CD4-positive, alpha-beta T cell (primary cell): ENCODE measurements around the gene ACAP3. TPM values are rescaled to one million over a fixed set of nuclear protein-coding genes. Genes with fewer than 3 reads are reported as not detected.

Source experiments
- ATAC-seq: fragments of 200-7000 bp; cut with Tn5 transposase; one replicate; pipeline ENCODE4 v1.10.0; 2022; ENCODE audit warnings: mild to moderate bottlenecking; ENCODE audit not compliant: poor library complexity
- CTCF ChIA-PET: fragments of 350-600 bp; sonication (Branson Sonifier 250); formaldehyde crosslinking; loops from one replicate; lab custom pipeline; 2021; ENCODE audit warnings: antibody characterized with exemption, inconsistent platforms; lab: Charles Lee
- POLR2A ChIA-PET: fragments of 350-600 bp; sonication (Branson Sonifier 250); formaldehyde crosslinking; loops from one replicate; lab custom pipeline; 2021; ENCODE audit warnings: antibody characterized with exemption, inconsistent platforms; lab: Charles Lee
- DNase-seq, 14 experiments: peaks; one replicate each; pipeline ENCODE4 v3.0.0-alpha.2; 2013 to 2020; ENCODE audit warnings: mixed read lengths in 2 of 14
- H3K27ac ChIP-seq, 2 donors: one replicate each; pipeline versions ENCODE4 v1.5.1 to v1.7.0; 2013; ENCODE audit warnings: low read length in 2 of 2, low read depth in 1 of 2, mild to moderate bottlenecking in 1 of 2
- H3K27me3 ChIP-seq, 2 experiments: 1 replicate in 1 of 2; 2 replicates in 1 of 2; pipeline versions ENCODE4 v1.6.1 to v1.7.0; 2013; ENCODE audit warnings: low read length in 2 of 2, control low read depth in 1 of 2, mild to moderate bottlenecking in 1 of 2, moderate library complexity in 1 of 2; ENCODE audit not compliant: insufficient read depth in 2 of 2, control insufficient read depth in 1 of 2
- H3K36me3 ChIP-seq: one replicate; pipeline ENCODE4 v1.6.1; 2013; ENCODE audit warnings: low read length, control low read depth; ENCODE audit not compliant: insufficient read depth
- H3K4me1 ChIP-seq: one replicate; pipeline ENCODE4 v1.6.1; 2013; ENCODE audit warnings: low read length, control low read depth; ENCODE audit not compliant: insufficient read depth
- H3K4me3 ChIP-seq: one replicate; pipeline ENCODE4 v1.5.1; 2013; ENCODE audit warnings: mild to moderate bottlenecking, low read length, moderate library complexity
- H3K9me3 ChIP-seq, 2 experiments: 1 replicate in 1 of 2; 2 replicates in 1 of 2; pipeline versions ENCODE4 v1.6.1 to v1.7.0; 2013; ENCODE audit warnings: low read length in 2 of 2, mild to moderate bottlenecking in 2 of 2, control low read depth in 1 of 2, moderate library complexity in 1 of 2; ENCODE audit not compliant: control insufficient read depth in 1 of 2, insufficient read depth in 1 of 2
- H3K27ac Mint-ChIP-seq: one replicate; pipeline ENCODE4 v1.8.0; 2020; ENCODE audit warnings: mixed read lengths
- H3K27me3 Mint-ChIP-seq: one replicate; pipeline ENCODE4 v1.8.0; 2021; ENCODE audit warnings: mixed read lengths
- H3K36me3 Mint-ChIP-seq: one replicate; pipeline ENCODE4 v1.8.0; 2021; ENCODE audit warnings: low read depth, mixed read lengths
- H3K4me1 Mint-ChIP-seq: one replicate; pipeline ENCODE4 v1.8.0; 2021; ENCODE audit warnings: low read depth, mixed read lengths
- H3K4me3 Mint-ChIP-seq: one replicate; pipeline ENCODE4 v1.8.0; 2020; ENCODE audit warnings: mild to moderate bottlenecking, mixed read lengths
- H3K9me3 Mint-ChIP-seq: one replicate; pipeline ENCODE4 v1.8.0; 2020; ENCODE audit warnings: mixed read lengths
- intact Hi-C, 2 experiments: fragments of 100-400 bp; cut with DNase I in 1 of 2; cut with micrococcal nuclease in 1 of 2; formaldehyde crosslinking; loops; one replicate each; pipeline versions ENCODE4 v1.15.1 to v1.9.0; 2023 to 2025; cut with DNase I, micrococcal nuclease
- total RNA-seq, 174 experiments: library from RNA in 2 of 174; stranded (reverse) in 2 of 174; gene quantifications; one replicate each; pipeline ENCODE4 v1.2.3 and lab custom pipeline; 2021 to 2026
- TF ChIP-seq, protein P1 (sequence below): fragments of 200-600 bp; IDR thresholded peaks from one replicate; pipeline ENCODE4 v1.8.0; 2022; ENCODE audit warnings: antibody characterized with exemption, mild to moderate bottlenecking

ACAP3 gene
- total RNA-seq, 2 experiments from 2014 or later = 45.3 to 46.4 TPM

DNA sequence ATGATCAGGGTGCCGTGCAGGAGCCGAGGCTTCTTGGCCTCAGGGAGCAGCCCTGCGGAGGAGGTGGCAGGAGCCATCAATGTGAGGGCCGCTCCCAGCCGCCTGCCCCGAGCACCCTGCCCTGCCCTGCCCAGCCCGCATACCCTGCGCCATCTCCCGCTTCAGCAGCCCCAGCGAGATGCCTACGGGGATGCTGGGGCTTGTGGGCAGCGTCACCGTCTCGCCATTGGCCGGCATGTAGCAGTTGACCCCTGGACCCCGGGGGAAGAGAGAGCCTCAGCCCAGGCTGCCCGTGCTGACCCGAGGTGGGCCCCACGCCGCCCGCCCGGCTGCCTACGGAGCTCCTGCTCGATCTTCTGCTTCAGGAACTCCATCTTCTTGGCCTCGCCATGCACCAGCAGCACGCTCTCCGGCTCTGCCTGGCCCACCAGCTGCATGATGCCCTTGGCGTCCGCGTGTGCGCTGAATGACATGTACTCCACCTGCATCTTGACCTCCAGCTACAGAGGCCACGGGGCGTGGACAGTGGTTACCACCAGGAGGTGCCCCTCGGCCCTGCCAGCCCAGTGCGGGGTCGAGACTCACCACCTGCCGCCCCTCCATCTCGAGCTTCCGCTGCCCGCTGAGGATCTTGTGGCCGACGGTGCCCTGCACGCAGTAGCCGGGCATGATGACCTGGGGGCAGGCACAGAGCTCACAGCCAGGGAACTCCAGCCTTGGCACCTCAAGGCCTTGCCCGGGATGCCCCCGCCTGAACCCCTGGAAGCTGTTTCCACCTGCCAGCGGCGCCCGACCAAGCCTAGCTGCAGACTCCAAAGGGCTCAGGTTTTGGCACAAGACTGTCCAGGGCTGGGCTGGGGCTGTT lies 5.0 kb upstream of the ACAP3 start:
- ATAC-seq (no peak), DNase-seq (no peak)
- Histone ChIP-seq H3K27ac (no peak overlapping the region), H3K27me3 (no peaks in the 10 kb centered on the region), H3K9me3 (no peaks in the 10 kb centered on the region), H3K4me3 (no peak overlapping the region), H3K4me1 (peaks cover 21% of the 10 kb centered on the region), H3K36me3 (peaks cover 59% of the 10 kb centered on the region)
- H3K9me3 Mint-ChIP-seq = no peaks in the 10 kb centered on the region
- no peak overlapping the region for H3K27ac Mint-ChIP-seq
- peaks cover 4% of the 10 kb centered on the region for H3K4me1 Mint-ChIP-seq
- H3K36me3 Mint-ChIP-seq = peaks cover 28% of the 10 kb centered on the region
- H3K27me3 Mint-ChIP-seq = no peaks in the 10 kb centered on the region
- POLR2A ChIA-PET = no interaction called here
- peak overlapping the region; percentile 51 for H3K4me3 Mint-ChIP-seq
- CTCF ChIA-PET = no interaction called here
- TF ChIP-seq, protein P1, sequence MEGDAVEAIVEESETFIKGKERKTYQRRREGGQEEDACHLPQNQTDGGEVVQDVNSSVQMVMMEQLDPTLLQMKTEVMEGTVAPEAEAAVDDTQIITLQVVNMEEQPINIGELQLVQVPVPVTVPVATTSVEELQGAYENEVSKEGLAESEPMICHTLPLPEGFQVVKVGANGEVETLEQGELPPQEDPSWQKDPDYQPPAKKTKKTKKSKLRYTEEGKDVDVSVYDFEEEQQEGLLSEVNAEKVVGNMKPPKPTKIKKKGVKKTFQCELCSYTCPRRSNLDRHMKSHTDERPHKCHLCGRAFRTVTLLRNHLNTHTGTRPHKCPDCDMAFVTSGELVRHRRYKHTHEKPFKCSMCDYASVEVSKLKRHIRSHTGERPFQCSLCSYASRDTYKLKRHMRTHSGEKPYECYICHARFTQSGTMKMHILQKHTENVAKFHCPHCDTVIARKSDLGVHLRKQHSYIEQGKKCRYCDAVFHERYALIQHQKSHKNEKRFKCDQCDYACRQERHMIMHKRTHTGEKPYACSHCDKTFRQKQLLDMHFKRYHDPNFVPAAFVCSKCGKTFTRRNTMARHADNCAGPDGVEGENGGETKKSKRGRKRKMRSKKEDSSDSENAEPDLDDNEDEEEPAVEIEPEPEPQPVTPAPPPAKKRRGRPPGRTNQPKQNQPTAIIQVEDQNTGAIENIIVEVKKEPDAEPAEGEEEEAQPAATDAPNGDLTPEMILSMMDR = no peak
- intact Hi-C loops = no loop called here

DNA sequence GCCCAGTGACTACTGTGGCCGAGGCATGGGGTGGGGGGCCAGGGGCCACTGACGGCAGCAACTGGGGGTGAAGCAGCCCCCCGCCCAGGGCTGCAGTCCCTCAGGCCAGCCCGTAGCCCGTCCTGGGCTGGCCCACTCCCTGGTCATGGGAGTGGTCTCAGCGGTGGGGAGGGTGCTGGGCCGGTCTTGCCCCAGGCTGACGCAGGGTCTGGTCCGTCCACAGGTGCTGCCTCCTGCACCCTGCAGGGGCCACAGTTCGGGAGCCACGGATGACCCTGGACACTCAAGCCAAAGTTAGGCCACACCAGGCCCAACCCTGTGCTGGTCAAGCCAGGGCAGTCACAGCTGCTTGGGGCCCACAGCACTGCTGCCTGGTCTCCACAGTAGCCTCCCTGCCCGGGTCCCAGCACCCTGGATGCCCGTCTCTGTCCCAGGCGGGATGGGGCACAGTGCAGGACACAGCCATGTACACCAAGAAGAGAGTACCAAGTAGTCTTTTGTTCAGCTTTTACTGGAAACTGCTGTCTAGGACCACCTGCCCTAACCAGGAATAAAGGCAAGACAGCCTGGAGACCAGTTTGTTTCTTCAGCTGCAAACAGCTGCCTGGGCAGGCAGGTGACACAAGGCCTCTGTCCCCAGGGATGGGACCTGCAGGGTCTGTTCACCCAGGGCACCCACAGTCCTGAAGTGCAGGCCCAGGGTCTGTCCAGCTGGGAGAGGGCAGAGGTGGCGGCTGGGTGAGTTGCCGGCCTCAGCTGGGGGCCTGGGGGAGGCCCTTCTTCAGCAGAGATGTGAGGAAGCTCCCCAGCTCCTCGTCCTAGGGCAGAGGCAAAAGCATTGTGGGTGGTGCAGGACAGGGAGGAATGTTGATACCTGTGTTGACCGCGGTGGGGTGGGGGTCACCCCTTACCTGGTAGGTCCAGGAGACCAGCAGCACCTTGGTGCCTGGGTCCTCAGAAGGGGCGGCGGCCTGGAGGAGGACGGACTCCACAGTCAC lies 3.7 kb upstream of the ACAP3 start:
- Histone ChIP-seq H3K9me3 (no peaks in the 10 kb centered on the region), H3K36me3 (peaks cover 54% of the 10 kb centered on the region), H3K4me3 (no peak overlapping the region), H3K27ac (no peak overlapping the region), H3K27me3 (no peaks in the 10 kb centered on the region), H3K4me1 (peaks cover 31% of the 10 kb centered on the region)
- CTCF ChIA-PET = no interaction called here
- DNase-seq (peak in 1 of 14 experiments; percentile 42), ATAC-seq (no peak)
- peak overlapping the region; percentile 65 for H3K4me3 Mint-ChIP-seq
- H3K4me1 Mint-ChIP-seq = peaks cover 12% of the 10 kb centered on the region
- POLR2A ChIA-PET = interaction anchor here (0.8 to 1.5 kb wide), 2 partner anchors 64 to 88 kb away, joined by 3 read pairs; partner anchors contain the start of gene CCNL2
- peaks cover 29% of the 10 kb centered on the region for H3K36me3 Mint-ChIP-seq
- TF ChIP-seq, protein P1 = no peak
- intact Hi-C loops = no loop called here
- H3K27me3 Mint-ChIP-seq = no peaks in the 10 kb centered on the region
- no peaks in the 10 kb centered on the region for H3K9me3 Mint-ChIP-seq
- H3K27ac Mint-ChIP-seq = peak overlapping the region; percentile 36

DNA sequence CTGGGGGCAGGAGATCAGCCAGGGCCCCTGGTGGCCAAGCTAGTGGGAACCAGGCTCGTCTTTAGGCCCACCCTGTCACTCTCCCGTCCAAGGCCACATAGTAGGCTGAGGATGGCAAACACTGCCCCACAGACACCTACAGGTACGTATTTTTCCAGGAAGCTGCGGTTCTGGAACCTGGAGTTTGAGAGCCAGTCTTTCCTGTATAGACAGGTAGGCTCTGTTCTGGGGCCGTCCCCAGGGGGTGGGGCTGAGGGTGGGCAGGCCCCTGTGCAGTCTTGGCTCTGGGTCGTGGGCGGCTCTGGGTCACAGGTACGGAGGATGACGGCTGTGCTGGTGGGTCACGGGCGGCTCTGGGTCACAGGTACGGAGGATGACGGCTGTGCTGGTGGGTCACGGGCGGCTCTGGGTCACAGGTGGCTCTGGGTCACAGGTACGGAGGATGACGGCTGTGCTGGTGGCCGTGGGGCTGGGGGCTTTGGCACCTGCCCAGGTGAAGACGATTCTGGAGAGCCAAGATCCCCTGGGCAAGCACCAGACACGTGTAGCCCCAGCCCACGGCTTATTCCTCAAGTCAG lies 2.8 kb upstream of the ACAP3 start:
- Histone ChIP-seq H3K27ac (no peak overlapping the region), H3K27me3 (no peaks in the 10 kb centered on the region), H3K4me1 (peaks cover 39% of the 10 kb centered on the region), H3K9me3 (no peaks in the 10 kb centered on the region), H3K4me3 (no peak overlapping the region), H3K36me3 (peaks cover 51% of the 10 kb centered on the region)
- Mint-ChIP-seq H3K27ac (peak overlapping the region; percentile 36), H3K4me3 (peak overlapping the region; percentile 71), H3K4me1 (peaks cover 20% of the 10 kb centered on the region), H3K36me3 (peaks cover 29% of the 10 kb centered on the region), H3K27me3 (no peaks in the 10 kb centered on the region), H3K9me3 (no peaks in the 10 kb centered on the region)
- ATAC-seq (no peak), DNase-seq (no peak)
- TF ChIP-seq, protein P1 = no peak
- CTCF ChIA-PET = no interaction called here
- POLR2A ChIA-PET = interaction anchor here (0.9 to 1.5 kb wide), 2 partner anchors 15 to 65 kb away, joined by 3 to 4 read pairs; no protein-coding TSS in a partner anchor
- intact Hi-C loops = no loop called here
